Skeletal muscle tissue (tissue), 4 donors: ENCODE results near the gene ATF7IP2. TPM values are rescaled to one million over a fixed set of nuclear protein-coding genes. Genes with fewer than 3 reads are reported as not detected.
"Not testable (repeated sequence)": the region's sequence is repeated elsewhere in the genome, so short reads cannot be mapped to it uniquely, and the experiment has no call there.

ENCODE experiments used
- H3K27ac ChIP-seq: one replicate; pipeline ENCODE4 v1.7.0; 2013; ENCODE audit warnings: mild to moderate bottlenecking, low read depth, low read length, inconsistent platforms
- H3K27me3 ChIP-seq, 3 donors: one replicate each; pipeline ENCODE4 v1.7.0; 2013; ENCODE audit warnings: low read length in 3 of 3; ENCODE audit not compliant: control insufficient read depth in 3 of 3, insufficient read depth in 3 of 3
- H3K36me3 ChIP-seq, 3 donors: one replicate each; pipeline ENCODE4 v1.7.0; 2013; ENCODE audit warnings: low read length in 3 of 3; ENCODE audit not compliant: control insufficient read depth in 3 of 3, insufficient read depth in 3 of 3
- H3K4me1 ChIP-seq, 3 donors: one replicate each; pipeline ENCODE4 v1.7.0; 2013; ENCODE audit warnings: low read length in 3 of 3, mild to moderate bottlenecking in 3 of 3; ENCODE audit not compliant: control insufficient read depth in 3 of 3, insufficient read depth in 3 of 3
- H3K4me3 ChIP-seq, 3 donors: one replicate each; pipeline ENCODE4 v1.7.0; 2013; ENCODE audit warnings: low read length in 3 of 3
- H3K9ac ChIP-seq, 3 donors: one replicate each; pipeline ENCODE4 v1.7.0; 2013; ENCODE audit warnings: low read length in 3 of 3, mild to moderate bottlenecking in 3 of 3, moderate library complexity in 2 of 3, low read depth in 1 of 3
- H3K9me3 ChIP-seq, 3 donors: one replicate each; pipeline ENCODE4 v1.7.0; 2013; ENCODE audit warnings: low read length in 3 of 3; ENCODE audit not compliant: control insufficient read depth in 3 of 3
- total RNA-seq: library from RNA; depleted of rRNA; stranded (reverse); fragments of >200 nt; gene quantifications from one replicate; pipeline ENCODE4 v1.2.3, GENCODE V29; 2014
- donor health status: Osteomylitis.

ATF7IP2 gene
- total RNA-seq, 1 donor from 2014 or later: 9.4 TPM

- not testable (repeated sequence) for H3K4me3 ChIP-seq, H3K4me1 ChIP-seq, H3K27ac ChIP-seq, H3K9me3 ChIP-seq, H3K36me3 ChIP-seq, H3K27me3 ChIP-seq, H3K9ac ChIP-seq
These were observed 43.6 kb downstream of the ATF7IP2 start for GRCh38 chr16:10429299-10429969.

GRCh38 chr16:10441726-10442125, 55.9 kb downstream of the ATF7IP2 start:
- Histone ChIP-seq H3K4me3 (no peak overlapping the region), H3K27ac (no peak overlapping the region), H3K9ac (no peak overlapping the region), H3K36me3 (peaks cover 0 to 6% (median 0%) of the 10 kb centered on the region in 3 donors), H3K9me3 (peaks cover 0 to 6% (median 3%) of the 10 kb centered on the region in 3 donors), H3K27me3 (no peaks in the 10 kb centered on the region), H3K4me1 (no peaks in the 10 kb centered on the region)

GRCh38 chr16:10447289-10447688, 61.4 kb downstream of the ATF7IP2 start:
- H3K9me3 ChIP-seq: peaks cover 5 to 9% (median 8%) of the 10 kb centered on the region in 3 donors
- no peak overlapping the region for H3K27ac ChIP-seq
- H3K4me1 ChIP-seq: no peaks in the 10 kb centered on the region
- H3K36me3 ChIP-seq: peaks cover 0 to 6% (median 0%) of the 10 kb centered on the region in 3 donors
- no peak overlapping the region for H3K4me3 ChIP-seq
- H3K27me3 ChIP-seq: no peaks in the 10 kb centered on the region
- no peak overlapping the region for H3K9ac ChIP-seq

- not testable (repeated sequence) for H3K27ac ChIP-seq, H3K9ac ChIP-seq, H3K27me3 ChIP-seq, H3K9me3 ChIP-seq, H3K36me3 ChIP-seq, H3K4me3 ChIP-seq, H3K4me1 ChIP-seq
These were observed 66.6 kb downstream of the ATF7IP2 start for GRCh38 chr16:10452208-10453158.

- Histone ChIP-seq H3K4me1 (no peaks in the 10 kb centered on the region), H3K27me3 (no peaks in the 10 kb centered on the region), H3K27ac (no peak overlapping the region), H3K9me3 (peaks cover 0 to 3% (median 0%) of the 10 kb centered on the region in 3 donors), H3K4me3 (no peak overlapping the region), H3K9ac (no peak overlapping the region), H3K36me3 (no peaks in the 10 kb centered on the region)
These were observed 67.3 kb downstream of the ATF7IP2 start for GRCh38 chr16:10453159-10453510.

GRCh38 chr16:10465821-10466220, 80.0 kb downstream of the ATF7IP2 start:
- Histone ChIP-seq H3K36me3 (no peaks in the 10 kb centered on the region), H3K9me3 (no peaks in the 10 kb centered on the region), H3K4me3 (no peak overlapping the region), H3K27me3 (no peaks in the 10 kb centered on the region), H3K9ac (no peak overlapping the region), H3K27ac (no peak overlapping the region), H3K4me1 (no peaks in the 10 kb centered on the region)

GRCh38 chr16:10466313-10466712, 80.5 kb downstream of the ATF7IP2 start:
- H3K4me3 ChIP-seq: no peak overlapping the region
- H3K9ac ChIP-seq: no peak overlapping the region
- no peaks in the 10 kb centered on the region for H3K36me3 ChIP-seq
- H3K4me1 ChIP-seq: no peaks in the 10 kb centered on the region
- H3K27me3 ChIP-seq: no peaks in the 10 kb centered on the region
- no peaks in the 10 kb centered on the region for H3K9me3 ChIP-seq
- H3K27ac ChIP-seq: no peak overlapping the region

- no peaks in the 10 kb centered on the region for H3K36me3 ChIP-seq
- no peaks in the 10 kb centered on the region for H3K9me3 ChIP-seq
- H3K9ac ChIP-seq: no peak overlapping the region
- no peaks in the 10 kb centered on the region for H3K27me3 ChIP-seq
- no peaks in the 10 kb centered on the region for H3K4me1 ChIP-seq
- no peak overlapping the region for H3K4me3 ChIP-seq
- H3K27ac ChIP-seq: no peak overlapping the region
These were observed 81.0 kb downstream of the ATF7IP2 start for GRCh38 chr16:10466861-10467260.

- H3K9ac ChIP-seq, H3K9me3 ChIP-seq, H3K4me1 ChIP-seq, H3K4me3 ChIP-seq, H3K36me3 ChIP-seq, H3K27me3 ChIP-seq, H3K27ac ChIP-seq: not testable (repeated sequence)
These were observed 90.8 kb downstream of the ATF7IP2 start for GRCh38 chr16:10476636-10477035.

- peaks cover 0 to under 1% (median 0%) of the 10 kb centered on the region in 3 donors for H3K9me3 ChIP-seq
- H3K36me3 ChIP-seq: peaks cover 0 to 2% (median 0%) of the 10 kb centered on the region in 3 donors
These were observed 94.3 kb downstream of the ATF7IP2 start for GRCh38 chr16:10480151-10480550.

More at GRCh38 chr16:10480151-10480550, 94.3 kb downstream of the ATF7IP2 start:
- H3K4me3 ChIP-seq: no peak overlapping the region
- H3K4me1 ChIP-seq: no peaks in the 10 kb centered on the region
- H3K27me3 ChIP-seq: no peaks in the 10 kb centered on the region
- H3K9ac ChIP-seq: no peak overlapping the region
- H3K27ac ChIP-seq: no peak overlapping the region
